HepG2 (cell line): ENCODE measurements around the gene SYS1. TPM values are rescaled to one million over a fixed set of nuclear protein-coding genes. Genes with fewer than 3 reads are reported as not detected.

Experiments
- ARHGAP35 ChIP-seq: sonication (generic); formaldehyde crosslinking; IDR thresholded peaks from 2 replicates; pipeline ENCODE4 v1.9.0; 2022; ENCODE audit warnings: mild to moderate bottlenecking, inconsistent platforms, moderate library complexity, missing genetic modification reagents, borderline replicate concordance
- BRD4 ChIP-seq: sonication (generic); formaldehyde crosslinking; IDR thresholded peaks from 2 replicates; pipeline ENCODE4 v1.4.0; 2020; ENCODE audit warnings: missing genetic modification reagents
- BRF2 ChIP-seq: sonication (generic); formaldehyde crosslinking; IDR thresholded peaks from 2 replicates; pipeline ENCODE4 v1.8.1; 2022; ENCODE audit warnings: mild to moderate bottlenecking, missing genetic modification reagents
- KAT2B ChIP-seq: fragments of 150-350 bp; IDR thresholded peaks from 2 replicates; pipeline ENCODE4 v1.6.1; 2014; ENCODE audit warnings: low read depth, low read length, borderline replicate concordance
- MTA3 ChIP-seq: sonication (generic); formaldehyde crosslinking; IDR thresholded peaks from 2 replicates; pipeline ENCODE4 v1.4.0; 2020; ENCODE audit warnings: missing genetic modification reagents
- NFRKB ChIP-seq: fragments of 450-650 bp; IDR thresholded peaks from 2 replicates; pipeline ENCODE4 v1.6.1; 2017
- RXRB ChIP-seq: IDR thresholded peaks from 2 replicates; pipeline ENCODE4 v1.6.1; 2016; ENCODE audit warnings: borderline replicate concordance, missing genetic modification reagents, missing compliant biosample characterization
- SMARCC2 ChIP-seq: fragments of 450-650 bp; IDR thresholded peaks from 2 replicates; pipeline ENCODE4 v1.6.1; 2017; ENCODE audit warnings: antibody characterized with exemption, mild to moderate bottlenecking
- ZFP1 ChIP-seq: IDR thresholded peaks from 2 replicates; pipeline ENCODE4 v1.6.1; 2016
- ZNF225 ChIP-seq: sonication (generic); formaldehyde crosslinking; IDR thresholded peaks from 2 replicates; pipeline ENCODE4 v1.4.0; 2020; ENCODE audit warnings: mild to moderate bottlenecking, missing genetic modification reagents
- ZNF367 ChIP-seq: sonication (generic); formaldehyde crosslinking; IDR thresholded peaks from 2 replicates; pipeline ENCODE4 v1.4.0; 2020; ENCODE audit warnings: missing genetic modification reagents, borderline replicate concordance
- ZNF530 ChIP-seq: sonication (generic); formaldehyde crosslinking; IDR thresholded peaks from 2 replicates; pipeline ENCODE4 v1.5.0; 2020; ENCODE audit warnings: low read depth, mild to moderate bottlenecking, missing genetic modification reagents
- ZNF558 ChIP-seq: sonication (generic); formaldehyde crosslinking; IDR thresholded peaks from 2 replicates; pipeline ENCODE4 v1.9.0; 2022; ENCODE audit warnings: mild to moderate bottlenecking, missing genetic modification reagents, borderline replicate concordance
- ZNF562 ChIP-seq: sonication (generic); formaldehyde crosslinking; IDR thresholded peaks from 2 replicates; pipeline ENCODE4 v1.8.0; 2022; ENCODE audit warnings: missing genetic modification reagents, borderline replicate concordance
- ZNF660 ChIP-seq: sonication (generic); formaldehyde crosslinking; IDR thresholded peaks from 2 replicates; pipeline ENCODE4 v1.5.1; 2020; ENCODE audit warnings: mild to moderate bottlenecking, low read depth, missing genetic modification reagents, borderline replicate concordance
- ZNF670 ChIP-seq: sonication (generic); formaldehyde crosslinking; IDR thresholded peaks from 2 replicates; pipeline ENCODE4 v1.8.0; 2022; ENCODE audit warnings: mild to moderate bottlenecking, missing genetic modification reagents, borderline replicate concordance
- ZNF709 ChIP-seq: sonication (generic); formaldehyde crosslinking; IDR thresholded peaks from 2 replicates; pipeline ENCODE4 v1.5.0; 2020; ENCODE audit warnings: mild to moderate bottlenecking, missing genetic modification reagents
- ZNF883 ChIP-seq: sonication (generic); formaldehyde crosslinking; IDR thresholded peaks from 2 replicates; pipeline ENCODE4 v1.5.1; 2020; ENCODE audit warnings: mild to moderate bottlenecking, missing genetic modification reagents; ENCODE audit errors: not compliant biosample characterization
- ZSCAN31 ChIP-seq: sonication (generic); formaldehyde crosslinking; IDR thresholded peaks from 2 replicates; pipeline ENCODE4 v1.5.0; 2020; ENCODE audit warnings: low read depth, mild to moderate bottlenecking, missing genetic modification reagents
- polyA plus RNA-seq, 8 experiments: library from polyadenylated mRNA; depleted of rRNA in 3 of 8; stranded (reverse) in 7 of 8; unstranded in 1 of 8; fragments of >200 nt; fragmentation: Illumina TruSeq in 4 of 8; extraction: Trizol in 4 of 8; gene quantifications; 2 replicates each; pipeline versions ENCODE4 v1.2.1 to v1.2.3, GENCODE V29; 2011 to 2016; ENCODE audit warnings: low read depth in 4 of 8, missing spikeins in 1 of 8, mixed read lengths in 1 of 8; ENCODE audit not compliant: insufficient read depth in 1 of 8
- total RNA-seq, 5 experiments: library from RNA; depleted of rRNA; stranded (reverse); fragments of >200 nt; fragmentation: Illumina TruSeq; extraction: Trizol; gene quantifications; 2 replicates each; pipeline ENCODE4 v1.2.3, GENCODE V29; 2016; ENCODE audit warnings: low read depth in 1 of 5
- TF ChIP-seq, protein P1 (sequence below): sonication (generic); formaldehyde crosslinking; IDR thresholded peaks from 2 replicates; pipeline ENCODE4; 2020; ENCODE audit warnings: missing genetic modification reagents, mild to moderate bottlenecking, borderline replicate concordance
- TF ChIP-seq, protein P2 (sequence below): IDR thresholded peaks from 2 replicates; pipeline ENCODE4 v1.6.1; 2016
- TF ChIP-seq, protein P3 (sequence below): IDR thresholded peaks from 2 replicates; pipeline ENCODE4 v1.6.1; 2016; ENCODE audit warnings: mild to moderate bottlenecking

Gene SYS1
- total and polyA plus RNA-seq, 2 of the 13 experiments (the other 11 are each of a cell fraction or from before 2014, with no cell fraction given), result 38.3 to 65.6 TPM

DNA sequence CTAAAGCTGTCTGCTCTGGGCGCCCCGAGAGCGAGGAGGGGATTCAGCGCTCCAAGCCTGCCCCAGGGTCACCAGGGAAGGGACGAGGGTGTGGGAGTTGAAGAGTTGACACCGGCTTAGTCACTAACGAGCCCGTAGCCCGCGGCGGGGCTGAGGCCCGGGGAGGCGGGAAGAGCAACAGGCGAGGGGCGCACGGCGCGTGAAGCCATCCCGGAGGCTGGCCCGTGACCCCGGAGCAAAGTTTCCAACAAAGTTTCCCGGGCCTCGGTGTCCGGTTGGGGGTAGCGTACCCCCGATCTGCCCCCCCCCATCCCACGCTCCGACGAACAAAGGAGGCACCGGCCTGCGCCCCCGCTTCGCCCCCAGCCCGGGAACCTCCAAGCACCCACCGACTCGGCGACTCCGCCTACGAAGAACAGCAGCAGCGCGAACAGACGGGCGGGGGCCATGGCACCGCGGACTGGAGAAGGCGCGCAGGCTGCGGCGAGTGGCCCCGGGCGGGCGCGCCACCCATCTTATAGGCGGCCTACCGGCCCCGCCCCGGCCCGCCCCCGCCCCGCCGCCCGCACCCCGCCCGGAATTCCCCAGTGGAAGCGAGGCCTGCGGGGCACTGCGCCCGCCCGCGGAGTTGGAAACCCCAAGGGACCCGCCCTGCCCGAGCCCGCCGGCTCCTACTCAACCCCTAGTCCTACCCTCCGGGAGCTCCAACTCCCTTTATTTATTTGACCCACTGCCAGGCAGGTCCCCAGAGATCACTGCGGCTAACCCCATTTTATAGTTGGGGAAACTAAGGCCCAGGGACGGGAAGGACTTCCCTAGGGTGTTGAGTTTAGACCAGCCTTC lies 14.8 kb upstream of the SYS1 start, which contains the start of gene SDC4 (continued):
- TF ChIP-seq ZNF562 (CRISPR knock-in tag), result no peak
- TF ChIP-seq, protein P1, sequence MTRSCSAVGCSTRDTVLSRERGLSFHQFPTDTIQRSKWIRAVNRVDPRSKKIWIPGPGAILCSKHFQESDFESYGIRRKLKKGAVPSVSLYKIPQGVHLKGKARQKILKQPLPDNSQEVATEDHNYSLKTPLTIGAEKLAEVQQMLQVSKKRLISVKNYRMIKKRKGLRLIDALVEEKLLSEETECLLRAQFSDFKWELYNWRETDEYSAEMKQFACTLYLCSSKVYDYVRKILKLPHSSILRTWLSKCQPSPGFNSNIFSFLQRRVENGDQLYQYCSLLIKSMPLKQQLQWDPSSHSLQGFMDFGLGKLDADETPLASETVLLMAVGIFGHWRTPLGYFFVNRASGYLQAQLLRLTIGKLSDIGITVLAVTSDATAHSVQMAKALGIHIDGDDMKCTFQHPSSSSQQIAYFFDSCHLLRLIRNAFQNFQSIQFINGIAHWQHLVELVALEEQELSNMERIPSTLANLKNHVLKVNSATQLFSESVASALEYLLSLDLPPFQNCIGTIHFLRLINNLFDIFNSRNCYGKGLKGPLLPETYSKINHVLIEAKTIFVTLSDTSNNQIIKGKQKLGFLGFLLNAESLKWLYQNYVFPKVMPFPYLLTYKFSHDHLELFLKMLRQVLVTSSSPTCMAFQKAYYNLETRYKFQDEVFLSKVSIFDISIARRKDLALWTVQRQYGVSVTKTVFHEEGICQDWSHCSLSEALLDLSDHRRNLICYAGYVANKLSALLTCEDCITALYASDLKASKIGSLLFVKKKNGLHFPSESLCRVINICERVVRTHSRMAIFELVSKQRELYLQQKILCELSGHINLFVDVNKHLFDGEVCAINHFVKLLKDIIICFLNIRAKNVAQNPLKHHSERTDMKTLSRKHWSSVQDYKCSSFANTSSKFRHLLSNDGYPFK, result peak; percentile 68; the same call in 1 of the 2 replicates
- TF ChIP-seq, protein P2, sequence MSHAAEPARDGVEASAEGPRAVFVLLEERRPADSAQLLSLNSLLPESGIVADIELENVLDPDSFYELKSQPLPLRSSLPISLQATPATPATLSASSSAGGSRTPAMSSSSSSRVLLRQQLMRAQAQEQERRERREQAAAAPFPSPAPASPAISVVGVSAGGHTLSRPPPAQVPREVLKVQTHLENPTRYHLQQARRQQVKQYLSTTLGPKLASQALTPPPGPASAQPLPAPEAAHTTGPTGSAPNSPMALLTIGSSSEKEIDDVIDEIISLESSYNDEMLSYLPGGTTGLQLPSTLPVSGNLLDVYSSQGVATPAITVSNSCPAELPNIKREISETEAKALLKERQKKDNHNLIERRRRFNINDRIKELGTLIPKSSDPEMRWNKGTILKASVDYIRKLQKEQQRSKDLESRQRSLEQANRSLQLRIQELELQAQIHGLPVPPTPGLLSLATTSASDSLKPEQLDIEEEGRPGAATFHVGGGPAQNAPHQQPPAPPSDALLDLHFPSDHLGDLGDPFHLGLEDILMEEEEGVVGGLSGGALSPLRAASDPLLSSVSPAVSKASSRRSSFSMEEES, result peak; percentile 64; the same call in 1 of the 2 replicates
- TF ChIP-seq ZNF225 (CRISPR knock-in tag), result peak; percentile 85; the same call in 1 of the 2 replicates
- TF ChIP-seq ZNF670 (CRISPR knock-in tag), result no peak; the same call in 1 of the 2 replicates
- TF ChIP-seq ZNF709 (CRISPR knock-in tag), result peak; percentile 84; the same call in 1 of the 2 replicates
- TF ChIP-seq ZNF660, result no peak
- TF ChIP-seq ZNF530 (CRISPR knock-in tag), result 0 out of 2 replicates have a peak, but pooled peaks have one; percentile 6
- TF ChIP-seq ZFP1, result no peak
- TF ChIP-seq SMARCC2, result no peak
- TF ChIP-seq ZNF883 (CRISPR knock-in tag), result peak; percentile 85
- peak; percentile 74 for TF ChIP-seq RXRB (CRISPR knock-in tag)
- peak; percentile 59; the same call in 1 of the 2 replicates for TF ChIP-seq ZNF558 (CRISPR knock-in tag)
- no peak for TF ChIP-seq NFRKB
- TF ChIP-seq BRF2, result no peak; the same call in 1 of the 2 replicates
- TF ChIP-seq BRD4, result peak; percentile 67; the same call in 1 of the 2 replicates
- no peak; the same call in 1 of the 2 replicates for TF ChIP-seq ZSCAN31 (CRISPR knock-in tag)
- TF ChIP-seq, protein P3, sequence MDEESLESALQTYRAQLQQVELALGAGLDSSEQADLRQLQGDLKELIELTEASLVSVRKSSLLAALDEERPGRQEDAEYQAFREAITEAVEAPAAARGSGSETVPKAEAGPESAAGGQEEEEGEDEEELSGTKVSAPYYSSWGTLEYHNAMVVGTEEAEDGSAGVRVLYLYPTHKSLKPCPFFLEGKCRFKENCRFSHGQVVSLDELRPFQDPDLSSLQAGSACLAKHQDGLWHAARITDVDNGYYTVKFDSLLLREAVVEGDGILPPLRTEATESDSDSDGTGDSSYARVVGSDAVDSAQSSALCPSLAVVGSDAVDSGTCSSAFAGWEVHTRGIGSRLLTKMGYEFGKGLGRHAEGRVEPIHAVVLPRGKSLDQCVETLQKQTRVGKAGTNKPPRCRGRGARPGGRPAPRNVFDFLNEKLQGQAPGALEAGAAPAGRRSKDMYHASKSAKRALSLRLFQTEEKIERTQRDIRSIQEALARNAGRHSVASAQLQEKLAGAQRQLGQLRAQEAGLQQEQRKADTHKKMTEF, result peak; percentile 71
- peak; percentile 83; the same call in 1 of the 2 replicates for TF ChIP-seq ZNF367 (CRISPR knock-in tag)
- no peak for TF ChIP-seq MTA3 (CRISPR knock-in tag)
- TF ChIP-seq KAT2B, result no peak
- peak; percentile 80; the same call in 1 of the 2 replicates for TF ChIP-seq ARHGAP35
